ENCODE results near the gene RXFP2.

The RXFP2 gene

DNA sequence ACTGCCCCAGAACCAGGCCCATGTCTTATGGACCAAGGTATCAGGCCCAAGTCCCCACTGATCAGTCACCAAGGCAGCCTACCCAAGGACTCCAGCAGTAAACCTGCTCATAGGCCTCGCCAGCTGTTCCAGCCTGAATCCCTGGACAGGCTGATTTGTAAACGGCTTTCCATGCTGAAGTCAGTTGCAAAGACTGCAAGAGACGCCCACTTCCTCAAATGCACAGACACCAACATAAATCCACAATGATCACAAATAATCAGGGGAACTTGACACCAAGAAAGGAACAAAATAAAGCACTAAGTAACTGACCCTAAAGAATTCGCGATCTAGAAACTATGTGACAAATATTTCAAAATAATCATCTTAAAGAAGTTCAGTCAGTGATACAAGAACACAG is 75.2 kb downstream of the RXFP2 start:
- H3K4me3 ChIP-seq (ENCODE audit: low read depth, low read length), result no peak overlapping the region

DNA sequence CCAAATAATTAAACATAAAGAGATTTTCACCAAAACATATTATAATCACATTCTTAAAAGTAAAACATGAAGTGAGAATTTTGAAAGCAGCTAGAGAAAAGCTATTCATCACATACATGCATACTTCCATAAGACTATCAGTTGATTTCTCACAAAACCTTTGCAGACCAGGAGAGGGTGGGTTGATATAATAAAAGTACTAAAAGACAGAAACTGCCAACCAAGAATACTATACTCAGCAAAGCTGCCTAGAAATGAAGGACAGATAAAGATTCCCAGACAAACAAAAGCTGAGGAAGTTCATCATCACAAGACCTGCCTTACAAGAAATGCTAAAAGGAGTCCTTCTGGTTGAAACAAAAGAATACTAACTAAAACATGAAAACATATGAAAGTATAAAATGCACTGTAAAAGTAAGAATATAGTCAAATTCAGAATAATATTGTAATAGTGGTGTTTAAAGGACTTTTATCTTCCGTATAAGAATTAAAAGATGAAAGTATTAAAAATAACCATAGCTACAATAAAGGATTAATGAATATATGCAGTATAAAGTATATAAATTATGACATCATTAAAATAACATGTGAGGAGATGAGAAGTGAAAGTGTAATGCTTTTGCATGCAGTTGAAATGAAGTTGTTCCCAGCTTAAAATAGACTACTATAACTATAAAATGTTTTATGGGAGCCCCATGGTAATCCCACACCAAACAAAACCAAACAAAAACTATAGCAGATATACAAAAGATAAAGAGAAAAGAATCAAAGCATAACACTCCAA is 76.2 kb downstream of the RXFP2 start:
- H3K4me3 ChIP-seq (ENCODE audit: low read depth, low read length), result no peak overlapping the region
- TF ChIP-seq, protein P1, sequence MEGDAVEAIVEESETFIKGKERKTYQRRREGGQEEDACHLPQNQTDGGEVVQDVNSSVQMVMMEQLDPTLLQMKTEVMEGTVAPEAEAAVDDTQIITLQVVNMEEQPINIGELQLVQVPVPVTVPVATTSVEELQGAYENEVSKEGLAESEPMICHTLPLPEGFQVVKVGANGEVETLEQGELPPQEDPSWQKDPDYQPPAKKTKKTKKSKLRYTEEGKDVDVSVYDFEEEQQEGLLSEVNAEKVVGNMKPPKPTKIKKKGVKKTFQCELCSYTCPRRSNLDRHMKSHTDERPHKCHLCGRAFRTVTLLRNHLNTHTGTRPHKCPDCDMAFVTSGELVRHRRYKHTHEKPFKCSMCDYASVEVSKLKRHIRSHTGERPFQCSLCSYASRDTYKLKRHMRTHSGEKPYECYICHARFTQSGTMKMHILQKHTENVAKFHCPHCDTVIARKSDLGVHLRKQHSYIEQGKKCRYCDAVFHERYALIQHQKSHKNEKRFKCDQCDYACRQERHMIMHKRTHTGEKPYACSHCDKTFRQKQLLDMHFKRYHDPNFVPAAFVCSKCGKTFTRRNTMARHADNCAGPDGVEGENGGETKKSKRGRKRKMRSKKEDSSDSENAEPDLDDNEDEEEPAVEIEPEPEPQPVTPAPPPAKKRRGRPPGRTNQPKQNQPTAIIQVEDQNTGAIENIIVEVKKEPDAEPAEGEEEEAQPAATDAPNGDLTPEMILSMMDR (IDR thresholded peaks at IDR 0.05; ENCODE audit: low read depth, low read length), result no peak

More for the DNA sequence above, 75.2 kb downstream of the RXFP2 start:
- TF ChIP-seq, protein P1 (IDR thresholded peaks at IDR 0.05; ENCODE audit: low read depth, low read length), result no peak

DNA sequence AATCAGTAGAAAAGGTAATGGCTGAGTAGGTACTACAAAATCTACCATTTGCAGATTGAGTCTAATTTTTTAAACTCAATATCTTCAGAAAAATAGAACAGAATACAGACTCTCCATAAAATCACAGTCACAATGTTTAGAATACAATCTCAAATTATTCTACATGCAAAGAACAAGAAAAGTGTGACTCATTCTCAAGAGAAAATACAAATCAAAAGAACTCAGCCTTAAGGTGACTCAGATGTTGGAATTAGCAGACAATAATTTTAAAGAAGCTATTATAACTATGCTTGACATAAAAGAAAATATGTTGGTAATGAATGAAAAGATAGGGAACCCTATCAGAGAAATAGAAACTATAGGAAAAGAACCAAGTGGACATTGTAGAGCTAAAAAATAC is 78.9 kb downstream of the RXFP2 start:
- TF ChIP-seq, protein P1 (IDR thresholded peaks at IDR 0.05; ENCODE audit: low read depth, low read length), result no peak

DNA sequence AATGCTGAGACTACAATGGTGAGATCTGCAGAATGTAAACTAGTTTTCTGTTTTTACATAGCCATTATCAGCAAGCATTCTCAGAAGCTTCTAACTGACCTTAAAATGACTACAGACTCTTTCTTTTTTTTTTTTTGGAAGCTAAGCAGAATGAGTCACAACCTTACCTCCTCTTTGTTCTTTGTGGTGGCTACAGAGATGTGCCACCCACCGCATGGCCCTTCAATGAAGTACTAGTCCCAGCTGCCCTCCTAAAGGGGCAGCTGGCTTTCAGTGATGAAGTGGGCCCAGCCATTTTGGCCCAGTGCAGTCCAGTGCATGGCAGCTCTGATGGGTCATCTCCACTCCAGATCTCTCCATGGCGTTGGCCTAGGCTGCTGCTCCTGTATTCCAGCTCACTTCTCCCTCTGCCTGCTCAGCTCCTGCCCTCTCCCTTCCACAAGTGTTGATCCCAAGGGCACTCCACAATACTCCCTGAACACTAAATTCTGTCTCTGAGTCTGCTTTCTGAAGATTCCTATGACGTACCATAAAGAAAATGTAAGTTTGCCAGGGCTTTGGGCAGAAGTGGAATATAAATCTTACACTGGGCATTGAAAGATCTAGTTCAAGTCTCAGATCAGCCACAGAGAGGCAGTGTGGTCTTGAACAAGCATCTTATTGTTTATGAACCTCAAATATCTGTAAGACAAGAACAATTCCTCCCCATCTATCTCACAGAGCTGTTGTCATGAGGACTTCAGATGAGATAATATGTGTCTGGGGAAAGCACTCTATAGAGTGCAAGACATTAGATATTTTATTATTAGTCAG is 85.6 kb downstream of the RXFP2 start:
- H3K4me3 ChIP-seq (ENCODE audit: low read depth, low read length), result no peak overlapping the region
- TF ChIP-seq, protein P1 (IDR thresholded peaks at IDR 0.05; ENCODE audit: low read depth, low read length), result no peak

More for the DNA sequence above, 78.9 kb downstream of the RXFP2 start:
- H3K4me3 ChIP-seq (ENCODE audit: low read depth, low read length), result no peak overlapping the region

- no peak overlapping the region for H3K4me3 ChIP-seq (ENCODE audit: low read depth, low read length)
- TF ChIP-seq, protein P1 (IDR thresholded peaks at IDR 0.05; ENCODE audit: low read depth, low read length), result no peak
These were observed 87.2 kb downstream of the RXFP2 start for GRCh38 chr13:31826521-31826920.

- TF ChIP-seq, protein P1 (IDR thresholded peaks at IDR 0.05; ENCODE audit: low read depth, low read length), result no peak
- no peak overlapping the region for H3K4me3 ChIP-seq (ENCODE audit: low read depth, low read length)
These were observed 88.4 kb downstream of the RXFP2 start for GRCh38 chr13:31827707-31828106.

- no peak overlapping the region for H3K4me3 ChIP-seq (ENCODE audit: low read depth, low read length)
- TF ChIP-seq, protein P1 (IDR thresholded peaks at IDR 0.05; ENCODE audit: low read depth, low read length), result no peak
These were observed 96.6 kb downstream of the RXFP2 start for GRCh38 chr13:31835932-31836331.

Data from WI38 (cell line).